Astrocyte (in vitro differentiated cells and primary cell): ENCODE measurements around the gene UNC5CL. TPM values are rescaled to one million over a fixed set of nuclear protein-coding genes. Genes with fewer than 3 reads are reported as not detected.

Source experiments
- DNase-seq: peaks from one replicate; pipeline ENCODE4 v3.0.0-alpha.2; 2010; ENCODE audit warnings: low read depth
- FAIRE-seq: peaks from 2 replicates; lab custom pipeline; 2011; peaks lifted over from hg19 to GRCh38; lab: Jason Lieb, UNC
- H2AFZ ChIP-seq: 2 replicates; pipeline ENCODE4 v1.6.0; 2012; ENCODE audit warnings: low read depth, low read length, inconsistent platforms
- H3K27ac ChIP-seq: 2 replicates; pipeline ENCODE4 v1.5.1; 2011; ENCODE audit warnings: low read depth, low read length, inconsistent platforms
- H3K27me3 ChIP-seq: 2 replicates; pipeline ENCODE4 v1.6.0; 2011; ENCODE audit warnings: low read length, inconsistent platforms; ENCODE audit not compliant: insufficient read depth
- H3K36me3 ChIP-seq: 2 replicates; pipeline ENCODE4 v1.5.1; 2011; ENCODE audit warnings: low read length, inconsistent platforms; ENCODE audit not compliant: insufficient read depth
- H3K4me1 ChIP-seq: 2 replicates; pipeline ENCODE4 v1.5.1; 2011; ENCODE audit warnings: low read length, inconsistent platforms; ENCODE audit not compliant: insufficient read depth
- H3K4me2 ChIP-seq: 2 replicates; pipeline ENCODE4 v1.6.0; 2012; ENCODE audit warnings: low read length, inconsistent platforms
- H3K4me3 ChIP-seq: 2 replicates; pipeline ENCODE4 v1.5.1; 2011; ENCODE audit warnings: low read depth, mild to moderate bottlenecking, low read length, inconsistent platforms; ENCODE audit not compliant: insufficient read depth
- H3K79me2 ChIP-seq: 2 replicates; pipeline ENCODE4 v1.6.0; 2012; ENCODE audit warnings: mild to moderate bottlenecking, low read length, inconsistent platforms; ENCODE audit not compliant: insufficient read depth
- H3K9ac ChIP-seq: 2 replicates; pipeline ENCODE4 v1.6.0; 2012; ENCODE audit warnings: mild to moderate bottlenecking, low read length, inconsistent platforms
- H3K9me3 ChIP-seq: 2 replicates; pipeline ENCODE4 v1.5.1; 2012; ENCODE audit warnings: low read depth, mild to moderate bottlenecking, low read length, inconsistent platforms; ENCODE audit not compliant: insufficient read depth
- H4K20me1 ChIP-seq: 2 replicates; pipeline ENCODE4 v1.6.0; 2012; ENCODE audit warnings: low read length, inconsistent platforms; ENCODE audit not compliant: insufficient read depth
- H3K27ac Mint-ChIP-seq: one replicate; pipeline ENCODE4 v1.8.0; 2021; ENCODE audit warnings: mild to moderate bottlenecking, mixed read lengths; ENCODE audit not compliant: unreplicated experiment
- H3K27me3 Mint-ChIP-seq: one replicate; pipeline ENCODE4 v1.8.0; 2021; ENCODE audit warnings: low read depth, mixed read lengths; ENCODE audit not compliant: unreplicated experiment
- H3K36me3 Mint-ChIP-seq: one replicate; pipeline ENCODE4 v1.8.0; 2021; ENCODE audit warnings: low read depth, mixed read lengths; ENCODE audit not compliant: unreplicated experiment
- H3K4me1 Mint-ChIP-seq: one replicate; pipeline ENCODE4 v1.8.0; 2021; ENCODE audit warnings: low read depth, mixed read lengths; ENCODE audit not compliant: unreplicated experiment
- H3K4me3 Mint-ChIP-seq: one replicate; pipeline ENCODE4 v1.8.0; 2021; ENCODE audit warnings: mild to moderate bottlenecking, moderate library complexity, mixed read lengths; ENCODE audit not compliant: unreplicated experiment
- H3K9me3 Mint-ChIP-seq: one replicate; pipeline ENCODE4 v1.8.0; 2021; ENCODE audit warnings: mild to moderate bottlenecking, mixed read lengths; ENCODE audit not compliant: unreplicated experiment
- CTCF ChIP-seq: IDR thresholded peaks from 2 replicates; pipeline ENCODE4 v1.5.1; 2011; ENCODE audit warnings: low read depth, mild to moderate bottlenecking, inconsistent platforms, low read length, moderate library complexity; ENCODE audit not compliant: insufficient read depth
- EZH2 ChIP-seq: IDR thresholded peaks from 2 replicates; pipeline ENCODE4 v1.6.1; 2012; ENCODE audit warnings: mild to moderate bottlenecking, low read length, inconsistent platforms; ENCODE audit not compliant: insufficient read depth
- total RNA-seq: library from RNA; stranded (reverse); gene quantifications from 2 replicates; pipeline ENCODE4 v1.2.1, GENCODE V29; 2021

Gene UNC5CL
- total RNA-seq, 1 donor from 2014 or later: 0.27 TPM

GRCh38 chr6:40977695-40978094, 61.3 kb downstream of the UNC5CL start:
- Mint-ChIP-seq H3K4me1 (peaks cover 10% of the 10 kb centered on the region), H3K36me3 (no peaks in the 10 kb centered on the region), H3K9me3 (peaks cover 3% of the 10 kb centered on the region), H3K4me3 (no peak overlapping the region), H3K27ac (no peak overlapping the region), H3K27me3 (no peaks in the 10 kb centered on the region)
- no peaks in the 10 kb centered on the region for H3K9me3 ChIP-seq
- no peak overlapping the region for H3K4me3 ChIP-seq
- no peaks in the 10 kb centered on the region for H3K79me2 ChIP-seq
- peaks cover 2% of the 10 kb centered on the region for H3K27me3 ChIP-seq
- no peak for TF ChIP-seq CTCF
- TF ChIP-seq EZH2: no peak
- no peak overlapping the region for H3K9ac ChIP-seq
- no peak overlapping the region for H2AFZ ChIP-seq
- no peak overlapping the region for H3K27ac ChIP-seq
- no peak overlapping the region for H3K4me2 ChIP-seq
- no peaks in the 10 kb centered on the region for H3K4me1 ChIP-seq
- no peak for DNase-seq
- H3K36me3 ChIP-seq: no peaks in the 10 kb centered on the region
- H4K20me1 ChIP-seq: no peaks in the 10 kb centered on the region
- FAIRE-seq: no peak

- Mint-ChIP-seq H3K4me3 (no peak overlapping the region), H3K27ac (no peak overlapping the region), H3K36me3 (no peaks in the 10 kb centered on the region), H3K9me3 (peaks cover 9% of the 10 kb centered on the region), H3K27me3 (no peaks in the 10 kb centered on the region), H3K4me1 (peaks cover 5% of the 10 kb centered on the region)
- H3K9ac ChIP-seq: no peak overlapping the region
- H3K27me3 ChIP-seq: peaks cover 2% of the 10 kb centered on the region
- H2AFZ ChIP-seq: no peak overlapping the region
- no peaks in the 10 kb centered on the region for H3K9me3 ChIP-seq
- H3K4me2 ChIP-seq: no peak overlapping the region
- no peaks in the 10 kb centered on the region for H3K36me3 ChIP-seq
- FAIRE-seq: no peak
- no peak overlapping the region for H3K27ac ChIP-seq
- H4K20me1 ChIP-seq: no peaks in the 10 kb centered on the region
- no peaks in the 10 kb centered on the region for H3K4me1 ChIP-seq
- H3K79me2 ChIP-seq: no peaks in the 10 kb centered on the region
- TF ChIP-seq EZH2 (no peak), CTCF (no peak)
- no peak overlapping the region for H3K4me3 ChIP-seq
- no peak for DNase-seq
These were observed 61.9 kb downstream of the UNC5CL start for GRCh38 chr6:40977085-40977484.

Other genes starting within 250 kb of the UNC5CL start
- gene TSPO2, start 3.2 kb upstream of the UNC5CL start, total RNA-seq: not detected in 2 replicates
- not detected in 2 replicates for gene APOBEC2, start 14.0 kb upstream of the UNC5CL start, total RNA-seq
- gene OARD1, start 33.1 kb upstream of the UNC5CL start, total RNA-seq: 10.6 and 14.3 TPM in 2 replicates
- 26.7 and 27.8 TPM in 2 replicates for gene NFYA, start 33.8 kb upstream of the UNC5CL start, total RNA-seq
- gene TREML1, start 115.1 kb upstream of the UNC5CL start, total RNA-seq: not detected in 2 replicates
- not detected in 2 replicates for gene TREM2, start 123.9 kb upstream of the UNC5CL start, total RNA-seq
- not detected in 2 replicates for gene TREML2, start 161.9 kb upstream of the UNC5CL start, total RNA-seq
- not detected in 2 replicates for gene TREML4, start 189.1 kb upstream of the UNC5CL start, total RNA-seq
- gene TREM1, start 247.5 kb upstream of the UNC5CL start, total RNA-seq: 0.20 and 0.58 TPM in 2 replicates